ENCODE measurements around the gene JARID2.
"Not testable (repeated sequence)": the region's sequence is repeated elsewhere in the genome, so short reads cannot be mapped to it uniquely, and the experiment has no call there.

Gene JARID2

GRCh38 chr6:15294504-15294903 lies 48.6 kb downstream of the JARID2 start:
- TF ChIP-seq PRDM1 (tag by site-specific recombination; IDR thresholded peaks at IDR 0.05) (peak; percentile 37; the same call in 1 of the 2 replicates), ZNF768 (tag by site-specific recombination; IDR thresholded peaks at IDR 0.05) (no peak), ZNF600 (tag by site-specific recombination; IDR thresholded peaks at IDR 0.05) (0 out of 2 replicates have a peak, but pooled peaks have one; percentile 14)
- Histone ChIP-seq H3K4me1 (ENCODE audit: control insufficient read depth, insufficient read depth, low read length) (peaks cover 4% of the 10 kb centered on the region; the same call in 1 of the 2 replicates), H3K4me3 (ENCODE audit: low read depth, low read length) (no peak overlapping the region), H3K27ac (ENCODE audit: extremely low read depth, low read depth, low read length) (no peak overlapping the region), H3K36me3 (ENCODE audit: control insufficient read depth in 2 of 2, insufficient read depth in 1 of 2, low read length in 2 of 2) (no peaks in the 10 kb centered on the region; a peak in 1 of 3 replicates), H3K9me3 (ENCODE audit: control insufficient read depth, insufficient read depth, low read depth, low read length) (no peaks in the 10 kb centered on the region)
- CTCF ChIA-PET = interaction anchor here (0.6 kb wide), 1 partner anchor 12 kb away, joined by 3 read pairs; no protein-coding TSS in a partner anchor
- POLR2A ChIA-PET = no interaction called here

- Histone ChIP-seq H3K9me3 (ENCODE audit: control insufficient read depth, insufficient read depth, low read depth, low read length) (no peaks in the 10 kb centered on the region), H3K4me1 (ENCODE audit: control insufficient read depth, insufficient read depth, low read length) (peaks cover 11% of the 10 kb centered on the region; the same call in 1 of the 2 replicates), H3K4me3 (ENCODE audit: low read depth, low read length) (no peak overlapping the region), H3K27ac (ENCODE audit: extremely low read depth, low read depth, low read length) (no peak overlapping the region), H3K36me3 (ENCODE audit: control insufficient read depth in 2 of 2, insufficient read depth in 1 of 2, low read length in 2 of 2) (no peaks in the 10 kb centered on the region)
- ChIA-PET CTCF (no interaction called here), POLR2A (interaction anchor here (0.5 kb wide), 1 partner anchor 34 kb away, joined by 3 read pairs; no protein-coding TSS in a partner anchor)
- TF ChIP-seq ZBTB6 (tag by site-specific recombination; IDR thresholded peaks at IDR 0.05) (no peak), PRDM6 (tag by site-specific recombination; IDR thresholded peaks at IDR 0.05) (peak; percentile 53)
These were observed 50.4 kb downstream of the JARID2 start for GRCh38 chr6:15296249-15296648.

- H3K4me1 ChIP-seq (ENCODE audit: control insufficient read depth, insufficient read depth, low read length) = peaks cover 13% of the 10 kb centered on the region; the same call in 1 of the 2 replicates
- no peaks in the 10 kb centered on the region for H3K9me3 ChIP-seq (ENCODE audit: control insufficient read depth, insufficient read depth, low read depth, low read length)
- H3K4me3 ChIP-seq (ENCODE audit: low read depth, low read length) = no peak overlapping the region
- no peaks in the 10 kb centered on the region for H3K36me3 ChIP-seq (ENCODE audit: control insufficient read depth in 2 of 2, insufficient read depth in 1 of 2, low read length in 2 of 2)
- CTCF ChIA-PET = interaction anchor here (0.6 to 1.1 kb wide), 2 partner anchors 166 to 1411 kb away, joined by 3 to 4 read pairs; no protein-coding TSS in a partner anchor
- no peak overlapping the region for H3K27ac ChIP-seq (ENCODE audit: extremely low read depth, low read depth, low read length)
- no peak for TF ChIP-seq GLI2 (tag by site-specific recombination; IDR thresholded peaks at IDR 0.05; ENCODE audit: borderline replicate concordance, low read depth)
- TF ChIP-seq KLF9 (tag by site-specific recombination; IDR thresholded peaks at IDR 0.05; ENCODE audit: low read depth) = no peak
- TF ChIP-seq ZIC2 (tag by site-specific recombination; IDR thresholded peaks at IDR 0.05) = no peak
- TF ChIP-seq ZNF623 (tag by site-specific recombination; IDR thresholded peaks at IDR 0.05) = no peak
- TF ChIP-seq ZNF621 (tag by site-specific recombination; IDR thresholded peaks at IDR 0.05) = no peak
- TF ChIP-seq OVOL3 (tag by site-specific recombination; IDR thresholded peaks at IDR 0.05) = no peak
- POLR2A ChIA-PET = interaction anchor here (0.5 kb wide), 1 partner anchor 35 kb away, joined by 3 read pairs; no protein-coding TSS in a partner anchor
These were observed 50.9 kb downstream of the JARID2 start for GRCh38 chr6:15296735-15297134.

- peaks cover 14% of the 10 kb centered on the region; the same call in 1 of the 2 replicates for H3K4me1 ChIP-seq (ENCODE audit: control insufficient read depth, insufficient read depth, low read length)
- TF ChIP-seq ZNF121 (tag by site-specific recombination; IDR thresholded peaks at IDR 0.05) = 0 out of 2 replicates have a peak, but pooled peaks have one; percentile 29
- H3K9me3 ChIP-seq (ENCODE audit: control insufficient read depth, insufficient read depth, low read depth, low read length); H3K27ac ChIP-seq (ENCODE audit: extremely low read depth, low read depth, low read length); POLR2A ChIA-PET; H3K4me3 ChIP-seq (ENCODE audit: low read depth, low read length); H3K36me3 ChIP-seq (ENCODE audit: control insufficient read depth in 2 of 2, insufficient read depth in 1 of 2, low read length in 2 of 2): not testable (repeated sequence)
- CTCF ChIA-PET = interaction anchor here (0.6 to 1.1 kb wide), 4 partner anchors 35 to 1411 kb away, joined by 3 to 4 read pairs (median 3); no protein-coding TSS in a partner anchor
These were observed 51.3 kb downstream of the JARID2 start for GRCh38 chr6:15297167-15297566.
